ENCODE data around the gene TICRR.

The TICRR gene

DNA sequence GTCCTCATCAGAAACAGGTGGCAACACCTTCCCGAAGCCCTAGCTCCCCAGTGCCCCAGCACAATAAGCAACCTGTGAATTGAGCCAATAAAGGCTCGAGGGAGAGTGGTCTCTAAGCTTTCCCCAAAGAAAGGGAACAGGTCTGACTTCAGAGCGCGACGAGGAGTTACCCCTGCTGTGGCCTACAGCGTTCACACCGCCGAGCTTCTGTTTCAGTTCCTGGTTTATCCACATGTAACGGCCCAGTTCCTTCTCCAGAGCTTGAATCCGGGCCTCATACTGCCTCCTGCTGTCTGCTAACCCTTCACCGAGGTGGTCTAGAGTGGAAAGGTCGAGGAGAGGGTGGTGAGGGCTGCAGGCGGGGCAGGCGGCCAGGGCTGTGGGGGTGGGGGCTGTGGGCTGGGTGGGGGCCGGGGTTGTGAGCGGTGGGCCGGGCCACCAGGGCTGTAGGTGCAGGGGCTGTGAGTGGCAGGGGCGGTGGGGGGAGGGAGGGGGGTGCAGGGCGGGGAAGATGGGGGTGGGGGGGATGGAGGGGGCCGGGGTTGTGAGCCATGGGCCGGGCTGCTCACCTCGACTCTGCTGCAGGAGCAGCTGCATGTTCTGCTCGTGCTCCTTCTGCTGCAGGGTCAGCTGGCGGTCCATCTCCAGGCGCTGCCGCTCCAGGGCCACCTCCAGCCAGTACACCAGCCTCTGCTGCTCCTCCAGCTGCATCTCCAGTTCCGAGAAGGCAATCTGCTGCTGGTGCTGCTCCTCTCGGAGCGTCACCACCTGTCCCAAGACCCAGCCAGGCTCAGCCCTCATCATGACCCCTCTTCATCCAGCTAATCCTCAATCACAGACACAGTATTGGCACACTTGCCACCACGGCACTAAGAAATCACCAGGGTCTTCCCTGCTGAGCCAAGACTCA, 53.8 kb downstream of the TICRR start:
- no peak for DNase-seq (ENCODE audit: low spot score)

DNA sequence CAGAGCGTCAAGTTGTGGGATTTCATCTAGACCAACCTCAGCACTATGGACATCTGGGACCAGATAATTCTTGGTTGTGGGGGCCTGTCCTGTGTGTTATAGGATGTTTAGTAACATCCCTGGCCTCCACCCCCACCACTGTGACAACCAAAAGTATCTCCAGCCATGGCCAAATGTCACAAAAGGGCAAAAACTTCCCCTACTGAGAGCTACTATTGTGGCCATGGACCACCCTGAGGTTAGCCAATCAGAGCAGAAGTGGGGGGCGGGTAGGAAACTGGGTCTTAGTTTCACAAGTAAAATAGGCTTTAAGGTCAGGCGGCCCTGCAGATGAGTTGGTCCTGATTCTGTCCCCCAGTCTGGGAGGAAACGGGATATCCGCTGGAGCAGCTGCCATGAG, 54.6 kb downstream of the TICRR start:
- no peak for DNase-seq (ENCODE audit: low spot score)

DNA sequence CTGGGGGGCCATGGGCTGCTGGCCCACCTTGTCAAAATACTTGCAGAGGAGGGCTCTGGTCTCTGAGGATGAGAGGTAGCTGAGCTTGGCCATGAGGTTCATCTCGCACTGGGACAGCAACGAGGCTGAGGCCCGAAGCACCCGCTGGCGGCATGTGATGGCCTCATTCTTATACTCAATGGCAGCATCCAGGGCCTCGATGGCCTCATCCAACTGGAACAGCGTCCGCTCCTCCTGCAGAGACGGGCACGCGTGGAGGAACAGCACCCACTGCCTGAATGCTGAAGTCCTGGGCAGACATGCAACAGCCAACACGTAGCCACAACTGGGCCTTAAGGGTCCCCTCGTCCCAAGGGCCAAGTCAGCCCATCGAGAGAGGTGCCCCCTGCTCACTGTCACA, 55.0 kb downstream of the TICRR start:
- DNase-seq (ENCODE audit: low spot score): no peak

DNA sequence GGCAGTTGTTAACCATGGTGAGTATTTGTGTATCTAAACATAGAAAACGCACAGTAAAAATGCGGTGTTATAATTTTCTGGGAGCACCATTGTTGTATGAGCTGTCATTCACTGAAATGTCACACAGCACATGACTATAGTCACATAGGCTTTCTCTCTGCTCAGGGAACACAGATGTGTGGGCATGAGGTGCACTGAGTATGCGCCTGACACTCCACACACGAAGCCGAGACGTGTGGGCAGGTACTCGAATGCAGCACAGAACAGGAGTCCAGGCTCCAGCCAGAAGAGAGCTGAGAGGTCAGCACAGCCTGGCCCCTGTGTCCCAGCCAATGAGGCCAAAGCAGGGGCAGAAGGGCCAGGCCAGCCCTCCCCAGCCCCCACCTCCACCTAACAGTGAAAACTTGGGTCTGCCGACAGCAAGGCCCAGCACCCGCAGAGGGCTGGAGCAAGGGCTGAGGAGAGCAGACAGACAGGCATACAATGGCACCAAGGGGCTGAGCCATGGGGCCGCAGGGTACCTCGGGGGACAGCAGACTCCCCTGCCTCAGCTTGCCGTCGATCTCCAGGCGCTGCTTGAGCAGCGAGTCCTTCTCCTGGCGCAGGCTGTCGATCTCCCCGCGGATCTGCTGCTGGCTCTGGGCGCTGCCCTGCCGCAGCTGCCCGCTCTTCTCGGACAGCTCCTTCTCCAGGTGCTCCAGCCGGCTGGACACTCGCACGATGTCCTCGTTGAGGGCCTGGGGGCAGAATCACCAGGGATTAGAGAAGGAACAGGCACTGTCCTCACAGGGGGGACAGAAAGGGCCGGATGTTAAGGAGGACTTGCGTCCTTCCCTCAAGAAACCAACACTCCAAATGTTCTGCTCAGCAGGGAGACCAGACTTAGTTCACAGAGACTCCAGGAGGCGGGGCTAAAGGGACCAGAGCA, 56.0 kb downstream of the TICRR start:
- DNase-seq (ENCODE audit: low spot score): no peak

DNA sequence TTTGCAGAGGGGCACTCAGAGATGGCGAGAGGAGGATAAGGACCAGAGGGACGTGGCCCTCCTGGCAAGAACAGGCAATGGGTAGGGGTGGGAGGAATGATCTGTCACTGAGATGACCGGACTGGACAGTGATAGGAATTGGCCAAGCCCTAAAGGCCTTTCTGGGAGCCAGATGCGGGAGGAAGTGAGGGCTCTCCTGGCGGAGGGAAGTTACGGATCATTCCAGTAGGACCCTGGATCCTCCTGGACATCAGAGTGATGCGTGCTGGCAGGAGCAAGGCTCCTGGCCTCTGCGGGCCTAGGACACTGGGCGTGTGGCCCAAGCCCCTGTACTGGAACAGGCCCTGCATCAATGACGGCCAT, 56.6 kb downstream of the TICRR start:
- DNase-seq (ENCODE audit: low spot score): no peak

DNA sequence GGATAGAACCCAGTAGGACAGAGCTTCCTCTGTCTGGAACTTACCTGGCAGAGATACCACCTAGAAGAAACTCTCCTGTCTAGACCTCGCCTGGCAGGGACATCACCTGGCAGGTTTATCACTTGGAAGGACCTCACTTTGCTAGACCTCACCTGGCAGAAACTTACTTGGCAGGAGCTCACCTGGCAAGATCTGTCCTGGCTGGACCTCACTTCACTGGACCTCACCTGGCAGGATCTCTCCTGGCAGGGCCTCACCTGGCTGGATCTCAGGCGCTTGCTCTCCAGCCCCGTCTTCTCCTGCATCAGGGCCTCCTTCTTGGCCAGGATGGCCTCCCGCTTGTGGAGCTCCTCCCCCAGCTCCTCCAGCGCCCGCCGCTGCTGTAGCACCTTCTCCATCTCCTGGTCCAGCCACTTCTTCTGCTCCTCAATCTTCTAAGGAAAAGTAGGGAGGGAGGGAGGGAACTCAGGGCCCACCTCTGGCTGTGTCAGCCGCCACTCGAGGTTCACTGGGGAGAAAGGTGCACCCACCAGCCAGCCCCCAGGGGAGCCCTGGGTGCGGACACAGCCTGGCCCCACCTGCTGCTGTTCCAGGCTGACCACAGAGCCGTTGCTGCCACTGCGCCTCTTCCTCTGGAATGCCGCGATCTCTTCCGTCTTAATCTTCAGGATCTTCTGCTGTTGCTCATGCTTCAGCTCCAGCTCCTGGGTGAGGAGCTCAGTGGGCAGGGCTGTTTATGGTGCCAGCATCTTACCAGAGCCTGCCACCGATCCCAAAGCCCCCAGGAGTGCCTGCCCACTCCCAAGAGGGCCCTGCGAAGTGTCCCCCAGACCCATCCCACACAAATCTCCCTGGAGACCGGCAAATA, 57.5 kb downstream of the TICRR start:
- DNase-seq (ENCODE audit: low spot score): no peak

DNA sequence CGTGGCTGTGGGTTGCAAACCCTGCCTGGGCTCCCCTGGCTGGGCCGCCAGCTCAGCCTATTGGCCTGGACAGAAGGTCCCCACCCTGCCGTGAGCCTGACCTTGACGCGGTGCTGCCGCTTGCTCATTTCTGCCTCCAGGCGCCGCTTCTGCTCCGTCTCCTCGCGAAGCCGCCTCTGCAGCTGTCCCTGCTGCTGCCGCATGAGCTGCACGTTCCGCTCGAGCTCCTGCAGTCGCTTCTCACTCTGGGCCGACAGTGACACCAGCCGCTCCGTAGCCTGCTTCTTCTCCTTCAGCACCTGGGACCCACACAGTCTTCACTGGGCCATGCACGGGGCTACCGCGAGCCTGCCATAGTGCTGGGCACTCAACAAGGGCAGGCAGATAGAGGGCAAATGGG, 58.3 kb downstream of the TICRR start:
- DNase-seq (ENCODE audit: low spot score): no peak

DNA sequence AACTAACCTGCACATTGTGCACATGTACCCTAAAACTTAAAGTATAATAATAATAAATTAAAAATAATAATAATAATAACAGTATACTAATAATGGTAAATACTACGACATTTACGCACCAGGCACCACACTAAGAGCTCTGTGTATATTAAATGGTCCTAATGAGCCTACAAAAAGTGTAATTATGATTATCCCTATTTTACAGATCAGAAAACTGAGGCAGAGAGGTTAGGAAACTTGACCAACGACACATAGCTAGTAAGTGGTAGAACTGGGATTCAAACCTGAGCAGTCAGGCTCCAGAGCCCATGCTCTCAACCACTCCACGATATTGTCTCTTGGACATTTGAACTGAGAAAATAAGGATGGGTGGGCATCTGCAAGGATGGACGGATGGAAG, 65.0 kb downstream of the TICRR start:
- DNase-seq (ENCODE audit: low spot score): no peak

DNA sequence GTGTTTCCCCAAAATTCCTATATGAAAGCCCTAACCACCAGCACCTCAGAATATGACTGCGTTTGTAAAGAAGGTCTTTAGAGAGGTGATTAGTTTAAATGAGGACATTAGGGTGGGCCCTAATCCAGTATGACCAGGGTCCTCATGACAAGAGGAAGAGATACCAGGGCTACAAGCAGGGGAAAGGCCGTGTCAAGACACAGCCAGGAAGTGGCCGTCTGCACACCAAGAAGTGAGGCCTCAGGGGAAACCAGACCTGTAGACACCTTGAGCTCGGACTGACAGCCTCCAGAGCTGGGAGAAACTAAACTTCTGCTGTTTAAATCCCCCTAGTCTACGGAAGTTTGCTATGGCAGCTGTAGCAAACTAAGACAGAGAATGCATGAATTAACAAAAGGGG, 65.8 kb downstream of the TICRR start:
- DNase-seq (ENCODE audit: low spot score): no peak

DNA sequence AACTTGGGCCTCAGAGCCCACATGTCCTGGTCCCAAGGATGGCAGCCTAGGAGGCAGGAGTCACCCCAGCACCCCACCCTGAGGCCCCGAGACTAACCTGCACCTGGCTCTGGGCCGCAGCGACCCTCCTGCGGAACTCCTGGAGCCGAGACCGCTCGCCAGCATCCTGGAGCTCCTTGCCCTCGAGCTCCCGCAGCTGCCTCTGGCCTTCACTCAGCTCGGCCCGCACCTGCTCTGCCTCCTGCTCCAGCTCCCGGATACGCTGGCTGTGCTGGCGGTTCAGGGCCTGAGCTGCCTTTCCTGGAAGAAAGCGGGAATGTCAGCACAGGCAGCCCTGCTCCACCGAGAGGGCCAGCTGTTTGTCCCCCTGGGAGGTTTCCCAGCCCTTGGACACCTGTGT, 66.8 kb downstream of the TICRR start:
- DNase-seq (ENCODE audit: low spot score): no peak

DNA sequence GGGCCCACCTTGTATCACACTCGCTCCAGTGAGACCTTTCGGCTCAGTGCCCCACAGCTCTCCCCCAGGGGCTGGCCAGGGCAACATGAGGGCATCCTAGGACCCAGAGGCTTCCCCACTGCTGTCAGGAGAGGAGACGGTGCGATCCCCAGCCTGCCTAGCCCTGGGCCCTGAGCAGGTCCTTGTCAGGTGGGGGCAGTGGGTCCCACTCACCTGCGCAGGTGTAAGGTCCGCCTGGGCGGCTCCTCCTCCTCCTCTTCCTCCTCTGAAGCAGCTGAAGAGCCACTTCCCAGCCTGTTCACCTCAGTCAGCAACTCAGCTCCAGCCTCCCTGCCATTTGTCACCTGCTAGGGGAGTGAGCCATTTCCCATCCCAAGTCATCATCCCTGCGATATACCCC, 70.4 kb downstream of the TICRR start:
- no peak for DNase-seq (ENCODE audit: low spot score)

DNA sequence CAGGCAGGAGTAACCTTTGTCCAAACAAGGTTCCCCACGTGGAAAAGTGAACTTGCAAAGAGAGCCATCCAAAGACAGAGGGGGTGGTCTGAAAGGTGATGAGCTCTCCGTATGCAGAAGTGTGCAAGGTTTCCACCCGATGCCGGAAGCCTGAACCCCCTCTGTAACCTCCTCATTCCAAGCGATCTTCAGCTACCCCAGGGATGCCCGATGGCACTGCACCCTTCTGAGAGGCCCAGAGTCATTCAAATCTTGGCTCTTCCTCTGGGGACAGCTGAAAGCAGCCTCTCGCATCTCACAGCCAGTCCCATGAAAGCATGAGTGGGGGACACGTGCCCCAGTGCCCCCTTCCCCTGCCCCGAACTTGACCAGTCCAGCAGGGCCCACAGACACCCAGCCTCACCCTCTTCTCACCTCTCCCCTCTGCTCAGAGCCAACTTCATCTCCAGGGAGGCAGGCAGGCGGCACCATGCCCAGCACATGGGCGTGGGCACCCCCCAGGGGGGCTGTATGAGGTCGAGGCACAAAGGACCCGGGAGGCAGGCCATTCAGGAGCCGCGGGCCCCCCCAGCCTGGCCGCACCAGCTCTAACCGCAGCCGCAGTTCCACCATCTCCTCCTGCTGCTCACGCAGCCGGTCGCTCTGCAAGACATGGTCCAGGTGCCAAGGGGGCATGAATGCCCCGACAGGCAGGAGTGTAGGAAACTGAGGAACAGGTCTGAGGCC, 71.3 kb downstream of the TICRR start:
- no peak for DNase-seq (ENCODE audit: low spot score)

DNA sequence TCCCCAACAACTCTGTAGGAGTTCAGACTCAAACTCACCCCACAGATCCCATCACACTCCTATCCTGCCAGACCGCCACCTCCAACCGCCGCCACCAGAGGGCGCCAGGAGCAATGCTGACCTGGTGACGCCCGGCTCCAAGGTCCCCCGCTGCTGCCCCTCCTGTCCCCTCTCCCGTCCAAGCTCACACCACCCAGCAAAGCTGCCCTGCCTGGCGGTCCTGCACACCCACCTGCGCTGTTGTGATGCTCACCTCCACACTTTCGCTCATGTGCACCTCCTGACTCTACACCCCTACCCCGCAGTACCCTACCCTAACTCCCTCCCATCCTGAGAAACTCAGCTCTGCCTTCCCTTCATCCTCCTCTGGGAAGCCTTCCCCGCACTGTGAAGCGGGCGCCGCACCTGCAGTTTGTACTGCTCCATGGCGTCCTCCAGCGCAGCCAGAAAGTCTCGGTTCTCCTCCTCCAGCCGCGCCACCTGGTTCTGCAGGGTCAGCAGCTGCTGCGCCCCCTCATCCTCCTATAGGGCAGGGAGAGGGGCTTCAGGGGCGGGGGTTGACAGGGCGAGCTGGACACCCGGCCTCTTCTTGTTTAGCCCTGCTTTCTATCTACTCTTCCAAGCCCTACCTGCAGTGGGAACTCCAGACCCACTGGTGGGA, 72.1 kb downstream of the TICRR start:
- DNase-seq (ENCODE audit: low spot score): peak; percentile 58

DNA sequence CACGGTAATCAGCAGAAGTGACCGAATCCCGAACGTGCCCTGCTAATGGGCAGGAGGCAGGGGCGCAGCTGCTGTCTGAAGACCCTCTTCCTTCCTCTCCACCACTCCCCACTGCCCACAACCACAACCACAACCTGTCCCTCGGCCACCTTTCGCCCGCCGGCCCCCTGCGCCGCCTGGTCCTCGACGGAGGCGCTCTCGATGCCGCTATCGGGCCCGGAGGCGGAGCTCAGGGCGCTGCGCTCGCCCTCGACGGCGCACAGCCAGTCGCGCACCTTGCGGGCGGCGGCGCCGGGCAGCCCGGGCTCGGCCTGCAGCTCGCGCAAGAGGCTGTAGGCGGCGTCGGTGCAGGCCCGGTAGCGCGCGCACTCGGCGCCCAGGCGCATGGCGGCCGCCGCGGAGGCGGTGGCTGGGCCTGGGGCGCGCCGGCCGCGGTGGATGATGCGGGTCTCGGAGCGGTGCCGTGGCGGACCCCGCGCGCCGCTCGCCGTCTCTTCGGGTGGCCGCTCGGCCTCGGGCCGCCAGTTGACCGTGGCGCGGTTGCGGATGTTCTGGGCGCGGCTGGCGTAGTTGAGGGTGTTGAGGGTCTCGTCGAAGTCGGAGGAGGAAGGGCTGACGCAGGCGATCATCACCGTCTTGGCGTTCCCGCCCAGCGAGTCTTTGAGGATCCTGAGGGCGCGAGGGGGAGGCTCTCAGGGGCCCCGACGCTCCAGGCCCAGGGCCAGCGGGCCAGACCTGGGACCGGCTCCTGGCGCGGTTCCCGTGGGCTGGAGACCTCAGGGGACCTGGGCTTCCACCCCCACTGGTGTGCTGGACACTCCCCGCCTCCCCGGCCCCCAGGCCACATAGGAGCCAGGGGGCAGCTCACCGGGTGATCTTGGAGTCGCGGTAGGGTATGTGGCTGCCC, 73.1 kb downstream of the TICRR start:
- no peak for DNase-seq (ENCODE audit: low spot score)

DNA sequence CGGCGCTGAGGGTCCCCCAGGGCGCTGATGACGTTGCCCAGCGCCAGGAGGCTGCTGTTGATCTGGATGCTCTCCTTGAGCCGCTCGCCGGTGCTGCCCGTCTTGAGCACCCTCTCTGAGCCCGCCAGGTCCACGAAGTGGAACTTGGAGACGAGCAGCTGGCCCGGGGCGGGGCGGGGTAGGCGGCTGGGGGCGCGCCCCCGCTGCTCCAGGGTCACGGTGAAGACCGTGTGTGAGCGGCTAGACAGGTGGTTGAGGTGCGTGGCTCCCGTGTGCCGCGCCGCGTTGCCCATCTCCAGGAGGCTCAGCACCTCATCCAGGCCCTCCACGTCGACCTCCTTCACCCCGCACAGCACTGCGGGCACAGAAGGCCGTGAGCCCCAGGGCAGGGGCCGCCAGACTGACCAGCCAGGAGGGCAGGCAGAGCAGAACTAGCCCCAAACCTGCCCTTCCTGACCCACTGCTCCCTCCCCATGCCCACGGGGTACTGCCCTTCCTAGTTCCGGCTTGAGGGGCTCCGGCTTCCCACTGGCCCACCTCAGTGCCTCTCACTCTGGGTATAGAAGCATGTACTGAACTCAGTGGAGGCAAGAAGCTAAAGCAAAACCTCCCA, 73.8 kb downstream of the TICRR start:
- DNase-seq (ENCODE audit: low spot score): no peak

DNA sequence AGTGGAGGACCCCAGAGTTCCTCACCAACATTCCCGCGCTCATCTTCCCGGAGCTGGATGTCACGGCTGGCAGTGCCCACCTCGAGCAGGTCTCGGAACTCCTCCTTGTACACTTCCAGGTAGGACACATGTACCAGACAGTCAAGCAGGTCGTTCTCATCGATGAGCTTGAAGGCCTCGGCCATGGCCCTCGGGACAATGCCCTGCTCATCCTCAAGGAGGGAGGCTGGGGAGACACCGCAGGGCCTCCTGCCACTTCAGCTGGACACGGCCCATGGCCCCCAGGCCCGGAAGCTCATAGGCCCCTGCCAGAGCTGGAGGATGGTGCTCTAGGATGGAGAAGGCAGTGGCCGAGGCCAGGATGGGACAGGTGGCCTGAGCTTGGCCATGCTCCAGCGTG, 74.4 kb downstream of the TICRR start:
- DNase-seq (ENCODE audit: low spot score): no peak

DNA sequence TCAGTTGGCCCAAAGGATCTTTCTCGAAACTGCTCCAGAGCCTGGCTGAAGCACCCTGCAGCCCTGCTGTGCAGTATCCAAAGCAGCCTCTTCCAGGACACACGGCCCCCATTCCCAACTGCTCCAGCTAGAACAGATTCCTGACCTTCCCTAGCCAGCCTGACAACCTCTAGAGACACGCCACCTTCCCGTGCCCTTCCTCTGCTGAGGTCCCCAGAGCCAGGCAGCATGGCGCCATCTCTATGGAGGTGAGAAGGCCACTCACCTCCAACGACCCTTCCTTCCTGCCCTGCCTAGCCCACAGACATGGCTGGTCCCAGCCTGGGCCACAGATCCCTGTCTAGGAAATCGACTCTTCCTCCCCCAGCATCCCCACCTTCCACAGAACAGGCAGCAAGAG, 76.9 kb downstream of the TICRR start:
- DNase-seq (ENCODE audit: low spot score): no peak

DNA sequence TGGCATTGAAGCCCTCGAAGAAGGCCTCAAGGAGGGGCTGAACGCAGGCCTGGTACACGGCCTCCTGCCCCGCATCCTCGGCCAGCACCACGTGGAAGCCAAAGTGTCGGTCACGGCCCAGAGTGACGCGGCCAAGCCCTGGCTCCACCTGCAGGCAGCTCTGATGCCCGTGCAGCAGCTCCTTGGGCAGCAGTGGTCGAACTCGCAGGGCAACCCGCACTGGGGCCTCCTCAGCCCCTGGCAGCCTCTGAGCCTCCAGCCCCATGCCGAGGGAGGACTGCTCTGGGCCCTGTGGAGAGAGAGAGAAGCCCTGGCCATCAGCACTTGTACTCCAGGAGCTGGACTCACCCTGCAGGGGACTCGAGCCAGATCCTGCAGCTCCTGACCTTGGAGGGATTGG, 77.4 kb downstream of the TICRR start:
- DNase-seq (ENCODE audit: low spot score): no peak

DNA sequence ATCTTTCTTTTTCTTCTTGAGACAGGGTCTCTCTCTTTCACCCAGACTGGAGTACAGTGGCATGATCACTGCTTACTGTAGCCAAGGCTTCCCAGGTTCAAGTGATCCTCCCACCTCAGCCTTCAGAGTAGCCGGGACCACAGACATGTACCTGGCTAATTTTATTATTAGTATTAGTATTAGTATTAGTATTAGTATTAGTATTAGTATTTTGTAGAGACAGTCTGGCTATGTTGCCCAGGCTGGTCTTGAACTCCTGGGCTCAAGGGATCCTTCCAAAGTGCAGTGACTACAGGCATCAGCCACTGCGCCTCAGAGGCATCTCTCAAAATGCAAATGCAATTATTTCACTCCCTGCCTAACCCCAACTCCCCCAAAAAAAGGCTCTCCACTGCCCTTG, 78.3 kb downstream of the TICRR start:
- no peak for DNase-seq (ENCODE audit: low spot score)
